ENCODE measurements around the gene SEL1L2.

The SEL1L2 gene

GRCh38 chr20:13810446-13810845, 180.0 kb downstream of the SEL1L2 start:
- DNase-seq = no peak

DNA sequence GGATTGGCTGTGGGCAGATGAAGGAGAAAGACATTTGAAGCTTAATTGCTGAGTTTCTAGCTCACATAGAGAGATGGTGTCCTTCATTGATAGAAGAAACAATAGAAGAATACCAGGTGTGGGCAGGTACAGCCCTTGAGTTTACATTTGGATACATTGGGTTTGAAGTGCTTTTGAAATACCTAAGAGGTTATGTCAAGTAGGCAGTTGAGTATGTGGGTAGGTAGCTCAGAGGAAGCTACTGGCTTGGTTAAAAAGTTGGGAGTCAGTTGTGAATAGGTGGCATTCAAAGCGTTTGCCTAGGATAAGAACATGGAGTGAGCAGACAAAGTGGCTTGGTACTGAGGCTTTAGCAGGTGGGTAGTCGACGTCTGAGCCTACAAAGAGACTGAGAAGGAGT, 180.6 kb downstream of the SEL1L2 start:
- DNase-seq = peak; percentile 89

- no peak for DNase-seq
Measured at GRCh38 chr20:13809373-13809772, 181.0 kb downstream of the SEL1L2 start.

DNA sequence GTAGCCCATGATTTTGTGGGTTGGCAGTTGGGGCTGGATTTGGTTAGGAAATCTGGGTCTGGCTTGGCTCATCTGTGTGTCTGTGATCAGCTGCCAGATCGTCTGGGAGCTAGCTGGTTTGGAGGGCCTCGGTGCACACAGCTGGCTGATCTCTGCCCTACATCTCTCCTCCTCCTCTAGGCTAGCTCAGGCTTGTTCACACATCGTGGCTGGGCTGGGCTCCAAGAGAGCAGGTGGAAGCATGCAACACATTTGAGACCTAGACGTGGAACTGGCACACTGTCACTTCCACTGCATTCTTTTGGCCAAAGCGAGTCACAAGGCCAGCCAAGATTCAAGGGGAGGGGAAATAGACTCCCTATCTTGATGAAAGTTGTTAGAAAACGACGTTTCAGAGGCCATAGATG, 189.7 kb downstream of the SEL1L2 start:
- DNase-seq = peak; percentile 89

DNA sequence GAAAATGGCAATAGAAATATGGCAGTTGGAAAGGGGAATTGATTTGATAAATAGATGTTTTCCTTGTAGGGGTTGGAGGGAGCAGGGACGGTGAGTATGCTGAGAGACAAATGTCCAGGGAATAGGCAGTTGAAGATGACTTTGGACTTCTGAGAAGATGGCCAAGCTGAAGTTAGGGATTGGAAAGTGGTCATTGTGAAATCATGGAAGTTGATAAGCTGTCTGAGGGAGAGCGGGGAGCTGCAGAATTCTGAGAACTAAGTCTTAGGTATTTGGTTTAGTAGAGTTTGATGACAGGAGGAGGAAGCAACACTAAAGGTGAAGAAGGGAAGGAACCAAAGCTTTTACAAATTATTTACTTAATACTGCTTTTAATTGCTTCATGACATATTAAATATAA, 190.4 kb downstream of the SEL1L2 start:
- DNase-seq = peak; percentile 7
